ENCODE data around the gene CATSPERD.

The CATSPERD gene

GRCh38 chr19:5785423-5785822 lies 65.0 kb downstream of the CATSPERD start:
- no peak for DNase-seq (ENCODE audit: low read depth)

GRCh38 chr19:5786593-5787408 lies 66.4 kb downstream of the CATSPERD start:
- DNase-seq (ENCODE audit: low read depth): no peak

GRCh38 chr19:5787409-5788182 lies 67.2 kb downstream of the CATSPERD start:
- DNase-seq (ENCODE audit: low read depth): no peak

GRCh38 chr19:5788422-5788821 lies 68.0 kb downstream of the CATSPERD start:
- no peak for DNase-seq (ENCODE audit: low read depth)

GRCh38 chr19:5789351-5789761 lies 68.9 kb downstream of the CATSPERD start:
- no peak for DNase-seq (ENCODE audit: low read depth)

- no peak for DNase-seq (ENCODE audit: low read depth)
Observed at GRCh38 chr19:5789886-5790558, 69.6 kb downstream of the CATSPERD start.

GRCh38 chr19:5790559-5791520 lies 70.4 kb downstream of the CATSPERD start, which contains the start of gene DUS3L:
DUS3L (minus strand) TSS chr19:5791163; CDS start chr19:5791141, 22 bp downstream.
- peak; percentile 93 for DNase-seq (ENCODE audit: low read depth)

GRCh38 chr19:5792224-5792623 lies 71.8 kb downstream of the CATSPERD start:
- no peak for DNase-seq (ENCODE audit: low read depth)

- DNase-seq (ENCODE audit: low read depth): no peak
Observed at GRCh38 chr19:5793188-5793587, 72.8 kb downstream of the CATSPERD start.

- no peak for DNase-seq (ENCODE audit: low read depth)
Observed at GRCh38 chr19:5795382-5795919, 75.0 kb downstream of the CATSPERD start.

- DNase-seq (ENCODE audit: low read depth): no peak
Observed at GRCh38 chr19:5798244-5798643, 77.8 kb downstream of the CATSPERD start.

GRCh38 chr19:5799247-5800241 lies 79.1 kb downstream of the CATSPERD start:
- no peak for DNase-seq (ENCODE audit: low read depth)

GRCh38 chr19:5800361-5801270 lies 80.2 kb downstream of the CATSPERD start:
- DNase-seq (ENCODE audit: low read depth): no peak

- no peak for DNase-seq (ENCODE audit: low read depth)
Observed at GRCh38 chr19:5801796-5802619, 81.6 kb downstream of the CATSPERD start.

GRCh38 chr19:5803441-5803751 lies 83.0 kb downstream of the CATSPERD start:
- no peak for DNase-seq (ENCODE audit: low read depth)

GRCh38 chr19:5803752-5804515 lies 83.5 kb downstream of the CATSPERD start:
- peak; percentile 85 for DNase-seq (ENCODE audit: low read depth)
